Mesodermal cell (in vitro differentiated cells): ENCODE results near the gene PSME4.

Experiments used
- H3K27ac ChIP-seq: 2 replicates; pipeline ENCODE4 v1.7.0; 2013; ENCODE audit warnings: mild to moderate bottlenecking, low read depth, low read length, moderate library complexity; ENCODE audit not compliant: severe bottlenecking
- H3K36me3 ChIP-seq: 2 replicates; pipeline ENCODE4 v1.7.1; 2013; ENCODE audit warnings: mild to moderate bottlenecking, low read length, moderate library complexity; ENCODE audit not compliant: control insufficient read depth, insufficient read depth
- H3K4me1 ChIP-seq: one replicate; pipeline ENCODE4 v1.7.1; 2013; ENCODE audit warnings: mild to moderate bottlenecking, low read length; ENCODE audit not compliant: insufficient read depth, control insufficient read depth, poor library complexity, severe bottlenecking
- H3K4me3 ChIP-seq: 2 replicates; pipeline ENCODE4 v1.7.0; 2013; ENCODE audit warnings: low read length, control low read depth, mild to moderate bottlenecking; ENCODE audit not compliant: insufficient read depth, poor library complexity, severe bottlenecking; ENCODE audit errors: extremely low read depth
- H3K9me3 ChIP-seq: 2 replicates; pipeline ENCODE4 v1.7.1; 2013; ENCODE audit warnings: mild to moderate bottlenecking, low read length, moderate library complexity; ENCODE audit not compliant: control insufficient read depth
- WGBS, 2 experiments: methylation state at CpG; one replicate each; pipeline ENCODE4 v1.1.5; 2013; ENCODE audit warnings: missing lambda C conversion rate in 2 of 2; ENCODE audit not compliant: insufficient coverage in 2 of 2; 5-methylcytosine and 5-hydroxymethylcytosine counted together

The PSME4 gene

DNA sequence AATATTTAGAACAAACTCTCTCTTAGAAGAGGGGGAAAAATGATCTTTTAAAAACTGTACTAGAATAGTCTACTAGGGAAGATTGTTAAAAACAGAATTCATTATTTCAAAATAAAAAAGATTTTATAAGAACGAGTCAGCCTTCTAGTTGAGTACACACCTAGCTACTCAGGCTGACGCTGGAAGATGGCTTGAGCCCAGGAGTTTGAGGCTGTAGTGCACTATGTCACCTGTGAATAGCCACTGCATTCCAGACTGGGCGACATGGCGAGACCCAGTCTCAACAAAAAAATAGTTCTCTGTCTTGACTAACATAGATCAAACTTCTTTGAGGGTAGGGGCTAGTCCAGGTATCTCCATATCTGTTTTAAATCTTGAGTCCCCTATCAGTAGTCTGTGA is 150.1 kb downstream of the PSME4 start:
- Histone ChIP-seq H3K4me1 (no peaks in the 10 kb centered on the region), H3K36me3 (peaks cover 35% of the 10 kb centered on the region), H3K9me3 (no peaks in the 10 kb centered on the region), H3K27ac (no peak overlapping the region), H3K4me3 (no peak overlapping the region)
- 89 to 94% methylated on average over 2 to 3 of the region's 4 CpGs for WGBS, 2 experiments

DNA sequence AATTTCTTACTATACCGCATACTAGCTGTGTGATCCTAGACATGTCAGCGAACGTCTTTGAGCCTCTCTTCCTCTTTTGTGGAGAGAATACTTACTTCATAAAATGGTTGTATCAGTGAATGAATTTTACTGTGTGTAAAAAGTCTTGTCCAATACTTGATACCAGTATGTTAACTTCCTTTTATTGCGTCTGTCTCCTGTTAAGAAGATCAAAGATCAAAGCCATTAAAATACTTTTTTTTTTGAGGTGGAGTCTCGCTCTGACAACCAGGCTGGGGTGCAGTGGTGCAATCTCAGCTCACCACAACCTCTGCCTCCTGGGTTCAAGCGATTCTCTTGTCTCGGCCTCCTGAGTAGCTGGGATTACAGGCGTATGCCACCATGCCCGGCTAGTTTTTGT is 150.7 kb downstream of the PSME4 start:
- H3K36me3 ChIP-seq, result peaks cover 40% of the 10 kb centered on the region
- H3K9me3 ChIP-seq, result no peaks in the 10 kb centered on the region
- WGBS, 2 experiments, result 89 to 97% methylated on average over 4 to 5 of the region's 9 CpGs
- H3K4me3 ChIP-seq, result no peak overlapping the region
- H3K4me1 ChIP-seq, result no peaks in the 10 kb centered on the region
- no peak overlapping the region for H3K27ac ChIP-seq

DNA sequence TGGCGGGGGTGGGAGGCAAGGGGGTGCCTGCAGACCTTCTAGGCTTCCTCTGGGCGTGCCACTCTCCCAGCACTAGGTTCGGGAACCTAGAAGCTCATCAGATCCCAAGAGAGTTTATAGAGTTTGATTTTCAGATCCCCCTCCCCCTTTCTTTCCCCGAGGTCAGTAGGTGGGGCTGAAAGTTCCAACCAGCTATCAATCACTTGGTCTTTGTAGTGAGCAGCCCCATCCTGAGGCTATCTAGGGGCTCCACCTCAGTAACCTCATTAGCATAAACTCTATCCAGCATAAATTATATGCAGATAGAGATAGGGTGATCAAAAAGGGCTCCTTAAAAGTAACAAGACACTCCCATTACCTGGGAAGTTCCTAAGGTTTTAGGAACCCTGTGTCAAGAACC is 151.2 kb downstream of the PSME4 start:
- Histone ChIP-seq H3K4me1 (no peaks in the 10 kb centered on the region), H3K9me3 (no peaks in the 10 kb centered on the region), H3K4me3 (no peak overlapping the region), H3K36me3 (peaks cover 44% of the 10 kb centered on the region), H3K27ac (no peak overlapping the region)
- WGBS, 2 experiments, result 83% methylated on average over 1 of the region's 4 CpGs

DNA sequence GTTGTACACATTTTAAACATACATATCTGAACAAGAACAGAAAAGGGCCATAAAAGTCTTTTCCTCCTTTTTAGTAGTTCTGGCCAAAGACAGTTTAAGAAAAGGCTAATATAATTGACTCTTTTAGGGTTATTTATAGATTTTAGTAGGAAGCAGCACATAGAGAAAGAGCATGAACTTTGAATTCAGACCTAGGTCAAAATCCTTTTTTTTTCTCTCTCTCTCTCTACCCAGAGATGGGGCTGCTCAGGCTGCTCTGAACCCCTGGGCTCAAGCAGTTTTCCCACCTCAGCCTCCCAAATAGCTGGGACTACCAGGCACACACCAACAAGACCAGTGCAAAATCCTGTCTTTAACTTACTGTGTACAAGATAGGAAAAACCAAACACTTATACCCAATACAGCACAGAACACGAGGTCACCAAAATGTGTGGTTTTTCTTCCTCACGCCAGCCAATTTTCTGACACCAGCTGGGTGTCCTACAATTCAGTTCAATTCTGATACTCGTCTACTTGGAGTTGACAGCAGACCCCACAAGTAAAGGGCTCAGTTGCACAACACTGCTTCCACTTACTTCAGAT is 151.8 kb downstream of the PSME4 start:
- H3K4me3 ChIP-seq, result no peak overlapping the region
- no peak overlapping the region for H3K27ac ChIP-seq
- H3K9me3 ChIP-seq, result no peaks in the 10 kb centered on the region
- no peaks in the 10 kb centered on the region for H3K4me1 ChIP-seq
- peaks cover 46% of the 10 kb centered on the region for H3K36me3 ChIP-seq
- 92 to 100% methylated on average over 3 of the region's 3 CpGs for WGBS, 2 experiments
